Nephron (organoid): ENCODE measurements around the gene TLR9.

Experiments used
- H3K27ac Mint-ChIP-seq, 3 experiments: 2 replicates each; pipeline ENCODE4 v1.8.0; 2020; ENCODE audit warnings: mixed read lengths in 3 of 3, mild to moderate bottlenecking in 2 of 3, moderate library complexity in 1 of 3
- H3K27me3 Mint-ChIP-seq: 2 replicates; pipeline ENCODE4 v1.8.0; 2021; ENCODE audit warnings: low read depth, mild to moderate bottlenecking, moderate library complexity, mixed read lengths
- H3K36me3 Mint-ChIP-seq: 2 replicates; pipeline ENCODE4 v1.8.0; 2020; ENCODE audit warnings: low read depth, mixed read lengths
- H3K4me1 Mint-ChIP-seq: 2 replicates; pipeline ENCODE4 v1.8.0; 2020; ENCODE audit warnings: mixed read lengths
- H3K4me3 Mint-ChIP-seq, 3 experiments: 2 replicates each; pipeline ENCODE4 v1.8.0; 2020; ENCODE audit warnings: mild to moderate bottlenecking in 3 of 3, mixed read lengths in 3 of 3, moderate library complexity in 2 of 3
- H3K9me3 Mint-ChIP-seq: 2 replicates; pipeline ENCODE4 v1.8.0; 2020; ENCODE audit warnings: mixed read lengths
- CTCF ChIP-seq, 3 experiments: fragments of 200-600 bp; sonication (generic); IDR thresholded peaks; one replicate each; pipeline ENCODE4 v1.5.0; 2021; ENCODE audit warnings: antibody characterized with exemption in 3 of 3; ENCODE audit not compliant: unreplicated experiment in 3 of 3

Gene TLR9

DNA sequence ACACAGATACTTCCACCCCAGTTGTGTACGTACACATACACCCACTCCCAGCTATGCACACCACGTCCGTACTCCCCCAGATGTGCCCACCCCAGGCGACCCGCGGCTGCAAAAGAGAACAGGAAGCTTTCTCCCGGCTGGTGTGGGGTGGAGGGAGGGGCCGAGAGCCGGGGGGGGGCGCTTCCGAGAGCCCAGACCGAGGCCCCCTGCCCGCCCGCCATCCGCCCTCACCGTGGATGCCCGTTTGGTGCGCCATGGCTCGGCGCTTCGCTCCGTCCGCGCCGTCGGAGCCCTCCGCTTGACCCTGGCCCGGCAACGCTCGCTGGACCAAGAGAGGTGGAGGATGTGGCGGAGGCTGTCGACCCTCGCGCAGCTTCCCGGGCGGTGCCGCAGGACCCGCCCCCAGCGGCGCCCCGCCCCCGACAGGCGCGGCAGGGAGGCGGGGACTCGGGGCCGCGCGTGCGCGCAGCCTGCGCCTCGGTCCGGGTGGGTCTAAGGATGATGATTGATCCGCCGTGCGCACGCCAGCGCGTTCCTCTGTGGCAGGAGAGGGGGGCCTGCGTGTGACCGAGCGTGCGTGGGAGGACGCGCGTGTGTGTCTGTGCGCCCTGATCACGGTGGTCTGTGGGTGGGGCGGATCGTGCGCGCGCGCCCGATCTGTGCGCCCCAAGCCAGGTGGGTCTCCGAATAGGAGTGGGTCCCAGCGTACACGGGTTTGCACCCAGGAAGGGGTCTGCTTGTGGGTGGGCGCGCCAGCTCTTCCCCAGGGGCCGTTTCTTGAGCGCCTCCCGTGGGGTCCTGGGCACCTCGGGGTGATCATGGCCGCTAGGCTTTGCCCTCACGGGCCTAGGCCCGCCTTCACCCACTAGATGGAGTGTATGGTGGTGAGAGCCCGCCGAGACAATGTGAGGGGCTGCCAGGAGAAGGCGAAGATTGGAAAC lies 13.6 kb upstream of the TLR9 start, which contains the start of gene TWF2:
Gene TWF2, minus strand, starts transcription at position 398 of the 941 bp plus-strand sequence. Its CDS starts 142 bp downstream, at position 256.
- H3K4me1 Mint-ChIP-seq, result peaks cover 25% of the 10 kb centered on the region
- H3K27ac Mint-ChIP-seq, result peak within 1 kb of the TSS; percentile 83 to 95 (median 89)
- no peaks in the 10 kb centered on the region for H3K9me3 Mint-ChIP-seq
- TF ChIP-seq CTCF (IDR thresholded peaks at IDR 0.05; ENCODE audit: unreplicated experiment in 3 of 3), result peak; percentile 11 to 31 (median 28)
- H3K27me3 Mint-ChIP-seq, result no peaks in the 10 kb centered on the region
- peak within 1 kb of the TSS; percentile 95 to 99 (median 99) for H3K4me3 Mint-ChIP-seq
- H3K36me3 Mint-ChIP-seq, result no peaks in the 10 kb centered on the region

DNA sequence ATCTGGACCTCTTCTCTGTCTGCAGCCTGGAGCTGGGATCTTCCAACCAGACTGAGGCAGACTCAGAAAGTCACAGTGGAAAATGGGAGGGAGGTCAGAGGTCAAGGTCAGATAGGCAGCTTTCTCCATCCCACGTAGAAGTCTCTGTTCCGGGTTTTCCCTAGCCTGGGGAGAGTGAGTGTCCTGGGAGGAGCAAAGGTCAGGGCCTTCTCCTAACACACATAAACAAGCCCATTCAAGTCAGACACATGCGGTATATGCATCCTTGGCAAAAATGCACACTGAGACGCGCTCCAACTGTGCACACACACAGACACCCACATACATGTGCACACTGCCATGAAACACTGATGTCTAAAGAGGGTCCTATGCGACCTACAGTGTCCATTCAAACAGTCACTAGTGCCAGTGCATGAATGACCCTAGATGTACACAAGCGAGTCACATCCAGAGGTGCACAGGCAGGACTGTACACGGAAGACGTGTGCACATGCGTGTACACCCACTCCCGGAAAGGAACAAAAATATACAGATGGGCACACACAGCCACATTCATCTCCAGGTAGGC lies 12.8 kb upstream of the TLR9 start:
- H3K36me3 Mint-ChIP-seq, result no peaks in the 10 kb centered on the region

DNA sequence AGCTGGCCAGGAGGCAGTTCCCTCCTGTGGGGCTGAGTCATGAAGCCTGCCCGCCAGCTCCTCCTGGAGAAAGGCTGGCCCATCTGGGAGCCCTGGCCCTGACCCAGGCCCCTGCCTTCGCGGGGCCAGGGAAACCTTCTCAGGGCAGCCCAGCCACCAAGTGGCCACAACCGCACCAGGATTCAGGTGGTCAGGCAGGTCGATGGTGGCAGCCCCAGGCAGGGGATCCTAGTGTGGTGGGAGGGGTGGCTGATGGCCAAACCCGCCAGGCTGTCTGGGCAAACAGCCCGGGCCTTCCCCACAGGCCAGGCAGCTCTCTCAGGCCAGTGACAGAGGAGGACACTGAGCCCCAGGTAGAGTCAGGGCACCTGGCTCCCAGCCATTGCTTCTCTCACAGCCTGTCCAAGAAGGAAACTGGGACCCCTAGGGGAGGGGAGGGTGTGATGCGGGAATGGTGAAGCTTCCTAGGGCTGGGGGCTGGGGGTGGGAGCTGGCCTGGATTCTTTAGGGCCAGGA lies 12.3 kb upstream of the TLR9 start:
- TF ChIP-seq CTCF (IDR thresholded peaks at IDR 0.05; ENCODE audit: unreplicated experiment in 3 of 3), result no peak
- Mint-ChIP-seq H3K27ac (no peak overlapping the region), H3K27me3 (no peaks in the 10 kb centered on the region)

More for the DNA sequence above, 12.8 kb upstream of the TLR9 start:
- Mint-ChIP-seq H3K9me3 (no peaks in the 10 kb centered on the region), H3K4me1 (peaks cover 25% of the 10 kb centered on the region), H3K27me3 (no peaks in the 10 kb centered on the region), H3K4me3 (peak overlapping the region; percentile 95 to 99 (median 99)), H3K27ac (peak overlapping the region; percentile 83 to 95 (median 89))
- no peak for TF ChIP-seq CTCF (IDR thresholded peaks at IDR 0.05; ENCODE audit: unreplicated experiment in 3 of 3)

GRCh38 chr3:52237006-52237656 lies 11.7 kb upstream of the TLR9 start:
- Mint-ChIP-seq H3K27me3 (no peaks in the 10 kb centered on the region), H3K9me3 (no peaks in the 10 kb centered on the region), H3K36me3 (no peaks in the 10 kb centered on the region), H3K4me3 (peak overlapping the region; percentile 67 to 99 (median 99)), H3K27ac (no peak overlapping the region), H3K4me1 (peaks cover 25% of the 10 kb centered on the region)
- TF ChIP-seq CTCF (IDR thresholded peaks at IDR 0.05; ENCODE audit: unreplicated experiment in 3 of 3), result no peak

More for the DNA sequence above, 12.3 kb upstream of the TLR9 start:
- Mint-ChIP-seq H3K9me3 (no peaks in the 10 kb centered on the region), H3K36me3 (no peaks in the 10 kb centered on the region), H3K4me1 (peaks cover 25% of the 10 kb centered on the region), H3K4me3 (peak overlapping the region; percentile 95 to 99 (median 99))

DNA sequence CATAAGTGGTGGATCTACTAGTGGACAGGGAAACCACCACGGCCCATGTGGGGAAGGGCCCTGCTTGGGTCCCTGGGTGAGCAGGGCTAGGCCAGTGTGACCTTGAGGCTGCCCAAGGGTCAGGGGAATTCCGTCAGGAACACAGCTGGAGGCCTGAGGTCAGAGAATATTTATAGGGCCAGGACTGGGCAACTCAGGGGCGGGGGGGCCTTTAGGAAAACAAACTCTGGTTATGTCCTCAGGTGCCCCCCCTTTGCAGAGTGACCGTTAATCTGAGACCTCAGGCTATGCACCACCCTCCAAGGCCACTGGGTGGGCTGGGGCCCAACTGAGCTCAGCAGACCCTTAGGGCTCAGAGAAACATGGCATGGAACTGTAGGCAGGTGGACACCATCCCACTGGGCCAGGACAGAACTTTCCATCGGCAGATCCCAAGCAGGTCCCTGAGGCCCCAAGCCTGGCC lies 11.0 kb upstream of the TLR9 start:
- peaks cover 25% of the 10 kb centered on the region for H3K4me1 Mint-ChIP-seq
- no peaks in the 10 kb centered on the region for H3K9me3 Mint-ChIP-seq
- no peak for TF ChIP-seq CTCF (IDR thresholded peaks at IDR 0.05; ENCODE audit: unreplicated experiment in 3 of 3)
- peak overlapping the region; percentile 50 to 99 (median 57) for H3K4me3 Mint-ChIP-seq
- H3K27me3 Mint-ChIP-seq, result no peaks in the 10 kb centered on the region
- no peak overlapping the region for H3K27ac Mint-ChIP-seq
- no peaks in the 10 kb centered on the region for H3K36me3 Mint-ChIP-seq
